Astrocyte of the cerebellum (primary cell): ENCODE results near the gene IFT80.

ENCODE experiments used
- DNase-seq: peaks from one replicate; pipeline ENCODE4 v3.0.0-alpha.2; 2011; ENCODE audit warnings: low read depth
- H3K4me3 ChIP-seq: 2 replicates; pipeline ENCODE4 v1.5.1; 2011; ENCODE audit warnings: mild to moderate bottlenecking, low read depth, low read length, moderate library complexity
- CTCF ChIP-seq: IDR thresholded peaks from 2 replicates; pipeline ENCODE4 v1.5.1; 2012; ENCODE audit warnings: low read length, low read depth, moderate library complexity, mild to moderate bottlenecking; ENCODE audit errors: missing control alignments
- in situ Hi-C: cut with HindIII; loops from 2 replicates; pipeline ENCODE4 v1.10.0; 2017; ENCODE audit warnings: low sequenced_read_pairs

Gene IFT80

GRCh38 chr3:160378331-160379109, 20.5 kb downstream of the IFT80 start:
- no peak for DNase-seq
- in situ Hi-C loops, result no loop called here
- H3K4me3 ChIP-seq, result no peak overlapping the region
- no peak for TF ChIP-seq CTCF

GRCh38 chr3:160376681-160377080, 22.3 kb downstream of the IFT80 start:
- DNase-seq, result no peak
- in situ Hi-C loops, result no loop called here
- TF ChIP-seq CTCF, result no peak
- no peak overlapping the region for H3K4me3 ChIP-seq

- in situ Hi-C loops, result no loop called here
- no peak for TF ChIP-seq CTCF
- DNase-seq, result no peak
- no peak overlapping the region for H3K4me3 ChIP-seq
These were observed 24.1 kb downstream of the IFT80 start for GRCh38 chr3:160374925-160375324.

GRCh38 chr3:160374472-160374871, 24.6 kb downstream of the IFT80 start:
- H3K4me3 ChIP-seq, result no peak overlapping the region
- no peak for TF ChIP-seq CTCF
- no peak for DNase-seq
- in situ Hi-C loops, result no loop called here

GRCh38 chr3:160373655-160374054, 25.4 kb downstream of the IFT80 start:
- no peak for TF ChIP-seq CTCF
- DNase-seq, result no peak
- in situ Hi-C loops, result no loop called here
- no peak overlapping the region for H3K4me3 ChIP-seq

GRCh38 chr3:160372780-160373179, 26.2 kb downstream of the IFT80 start:
- no peak overlapping the region for H3K4me3 ChIP-seq
- DNase-seq, result no peak
- in situ Hi-C loops, result no loop called here
- TF ChIP-seq CTCF, result no peak
